ENCODE data around the gene SS18L1.

SS18L1 gene

GRCh38 chr20:62230276-62230675 is 86.7 kb downstream of the SS18L1 start:
- no peak for DNase-seq

- DNase-seq = no peak
Observed at GRCh38 chr20:62230696-62231095, 87.1 kb downstream of the SS18L1 start.

DNA sequence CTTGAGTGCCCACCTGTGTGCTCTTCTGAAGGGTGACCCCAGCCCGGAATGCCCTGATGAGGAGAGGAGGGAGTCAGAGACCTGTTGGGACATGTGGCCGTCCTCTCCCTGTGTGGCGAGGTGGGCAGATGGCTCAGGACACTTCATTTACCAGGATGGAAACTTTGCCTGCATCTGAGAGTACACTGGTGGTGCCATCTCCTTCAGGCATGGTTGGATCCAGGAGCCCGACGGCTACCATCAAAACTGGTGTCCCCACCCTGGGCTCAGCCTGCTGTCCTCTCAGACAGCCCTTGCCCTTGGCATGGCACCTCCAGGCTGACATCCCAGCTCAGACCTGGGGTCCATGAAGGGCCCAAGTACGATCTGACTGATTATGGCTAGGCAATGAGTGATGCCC is 87.7 kb downstream of the SS18L1 start:
- no peak for DNase-seq

Measured in GF-D8 (cell line).